Measurements from ENCODE around the gene POLR3A.

The POLR3A gene

GRCh38 chr10:77983384-77984341 lies 45.7 kb downstream of the POLR3A start:
- no peak overlapping the region for H3K27ac Mint-ChIP-seq
- H3K4me1 Mint-ChIP-seq (ENCODE audit: low read depth): no peaks in the 10 kb centered on the region
- H3K9me3 Mint-ChIP-seq: no peaks in the 10 kb centered on the region
- H3K4me3 Mint-ChIP-seq: no peak overlapping the region
- H3K36me3 Mint-ChIP-seq (ENCODE audit: low read depth): peaks cover 73% of the 10 kb centered on the region
- H3K27me3 Mint-ChIP-seq: no peaks in the 10 kb centered on the region

- Mint-ChIP-seq H3K9me3 (no peaks in the 10 kb centered on the region), H3K4me3 (no peak overlapping the region), H3K4me1 (ENCODE audit: low read depth) (no peaks in the 10 kb centered on the region), H3K27ac (no peak overlapping the region), H3K27me3 (no peaks in the 10 kb centered on the region), H3K36me3 (ENCODE audit: low read depth) (peaks cover 75% of the 10 kb centered on the region)
Measured at GRCh38 chr10:77981281-77981680, 48.0 kb downstream of the POLR3A start.

- H3K4me3 Mint-ChIP-seq: no peak overlapping the region
- H3K36me3 Mint-ChIP-seq (ENCODE audit: low read depth): peaks cover 77% of the 10 kb centered on the region
- no peak overlapping the region for H3K27ac Mint-ChIP-seq
- no peaks in the 10 kb centered on the region for H3K4me1 Mint-ChIP-seq (ENCODE audit: low read depth)
- no peaks in the 10 kb centered on the region for H3K27me3 Mint-ChIP-seq
- no peaks in the 10 kb centered on the region for H3K9me3 Mint-ChIP-seq
Measured at GRCh38 chr10:77979221-77979620, 50.1 kb downstream of the POLR3A start.

GRCh38 chr10:77978360-77978759 lies 51.0 kb downstream of the POLR3A start:
- H3K36me3 Mint-ChIP-seq (ENCODE audit: low read depth): peaks cover 70% of the 10 kb centered on the region
- no peaks in the 10 kb centered on the region for H3K9me3 Mint-ChIP-seq
- H3K27ac Mint-ChIP-seq: no peak overlapping the region
- H3K4me3 Mint-ChIP-seq: no peak overlapping the region
- H3K27me3 Mint-ChIP-seq: no peaks in the 10 kb centered on the region
- H3K4me1 Mint-ChIP-seq (ENCODE audit: low read depth): no peaks in the 10 kb centered on the region

- peaks cover 65% of the 10 kb centered on the region for H3K36me3 Mint-ChIP-seq (ENCODE audit: low read depth)
- no peaks in the 10 kb centered on the region for H3K4me1 Mint-ChIP-seq (ENCODE audit: low read depth)
- no peaks in the 10 kb centered on the region for H3K27me3 Mint-ChIP-seq
- H3K4me3 Mint-ChIP-seq: no peak overlapping the region
- H3K9me3 Mint-ChIP-seq: no peaks in the 10 kb centered on the region
- H3K27ac Mint-ChIP-seq: no peak overlapping the region
Measured at GRCh38 chr10:77977934-77978333, 51.4 kb downstream of the POLR3A start.

GRCh38 chr10:77977016-77977415 lies 52.3 kb downstream of the POLR3A start:
- H3K36me3 Mint-ChIP-seq (ENCODE audit: low read depth): peaks cover 61% of the 10 kb centered on the region
- no peaks in the 10 kb centered on the region for H3K9me3 Mint-ChIP-seq
- no peak overlapping the region for H3K4me3 Mint-ChIP-seq
- H3K27ac Mint-ChIP-seq: no peak overlapping the region
- peaks cover 3% of the 10 kb centered on the region for H3K4me1 Mint-ChIP-seq (ENCODE audit: low read depth)
- no peaks in the 10 kb centered on the region for H3K27me3 Mint-ChIP-seq

- H3K9me3 Mint-ChIP-seq: no peaks in the 10 kb centered on the region
Measured at GRCh38 chr10:77975086-77975666, 54.1 kb downstream of the POLR3A start.

GRCh38 chr10:77974396-77975074 lies 54.8 kb downstream of the POLR3A start:
- Mint-ChIP-seq H3K9me3 (no peaks in the 10 kb centered on the region), H3K27ac (no peak overlapping the region), H3K36me3 (ENCODE audit: low read depth) (peaks cover 53% of the 10 kb centered on the region)

More at GRCh38 chr10:77975086-77975666, 54.1 kb downstream of the POLR3A start:
- Mint-ChIP-seq H3K36me3 (ENCODE audit: low read depth) (peaks cover 60% of the 10 kb centered on the region), H3K4me3 (no peak overlapping the region), H3K27ac (no peak overlapping the region), H3K27me3 (no peaks in the 10 kb centered on the region), H3K4me1 (ENCODE audit: low read depth) (peaks cover 13% of the 10 kb centered on the region)

GRCh38 chr10:77973276-77973675 lies 56.0 kb downstream of the POLR3A start:
- Mint-ChIP-seq H3K4me3 (no peak overlapping the region), H3K4me1 (ENCODE audit: low read depth) (peaks cover 13% of the 10 kb centered on the region), H3K27ac (no peak overlapping the region), H3K36me3 (ENCODE audit: low read depth) (peaks cover 50% of the 10 kb centered on the region), H3K27me3 (no peaks in the 10 kb centered on the region), H3K9me3 (no peaks in the 10 kb centered on the region)

More at GRCh38 chr10:77974396-77975074, 54.8 kb downstream of the POLR3A start:
- H3K27me3 Mint-ChIP-seq: no peaks in the 10 kb centered on the region
- no peak overlapping the region for H3K4me3 Mint-ChIP-seq
- H3K4me1 Mint-ChIP-seq (ENCODE audit: low read depth): peaks cover 13% of the 10 kb centered on the region

- Mint-ChIP-seq H3K36me3 (ENCODE audit: low read depth) (peaks cover 38% of the 10 kb centered on the region), H3K4me3 (no peak overlapping the region), H3K4me1 (ENCODE audit: low read depth) (peaks cover 13% of the 10 kb centered on the region), H3K9me3 (no peaks in the 10 kb centered on the region), H3K27me3 (no peaks in the 10 kb centered on the region), H3K27ac (no peak overlapping the region)
Measured at GRCh38 chr10:77972148-77972547, 57.2 kb downstream of the POLR3A start.

- Mint-ChIP-seq H3K4me3 (no peak overlapping the region), H3K36me3 (ENCODE audit: low read depth) (peaks cover 37% of the 10 kb centered on the region), H3K27me3 (no peaks in the 10 kb centered on the region), H3K27ac (peak overlapping the region; percentile 82), H3K9me3 (no peaks in the 10 kb centered on the region), H3K4me1 (ENCODE audit: low read depth) (peaks cover 13% of the 10 kb centered on the region)
Measured at GRCh38 chr10:77971804-77972144, 57.5 kb downstream of the POLR3A start.

- H3K4me3 Mint-ChIP-seq: no peak overlapping the region
- H3K36me3 Mint-ChIP-seq (ENCODE audit: low read depth): peaks cover 33% of the 10 kb centered on the region
- H3K9me3 Mint-ChIP-seq: no peaks in the 10 kb centered on the region
- peaks cover 13% of the 10 kb centered on the region for H3K4me1 Mint-ChIP-seq (ENCODE audit: low read depth)
- H3K27me3 Mint-ChIP-seq: no peaks in the 10 kb centered on the region
- peak overlapping the region; percentile 82 for H3K27ac Mint-ChIP-seq
Measured at GRCh38 chr10:77970869-77971803, 58.2 kb downstream of the POLR3A start.

GRCh38 chr10:77969114-77969513 lies 60.2 kb downstream of the POLR3A start:
- Mint-ChIP-seq H3K36me3 (ENCODE audit: low read depth) (peaks cover 19% of the 10 kb centered on the region), H3K4me1 (ENCODE audit: low read depth) (peaks cover 18% of the 10 kb centered on the region), H3K27me3 (peaks cover 6% of the 10 kb centered on the region), H3K9me3 (peaks cover 5% of the 10 kb centered on the region), H3K27ac (no peak overlapping the region), H3K4me3 (no peak overlapping the region)

GRCh38 chr10:77967611-77968022 lies 61.7 kb downstream of the POLR3A start:
- Mint-ChIP-seq H3K4me3 (no peak overlapping the region), H3K36me3 (ENCODE audit: low read depth) (peaks cover 19% of the 10 kb centered on the region), H3K27ac (no peak overlapping the region), H3K9me3 (peaks cover 5% of the 10 kb centered on the region), H3K4me1 (ENCODE audit: low read depth) (peaks cover 18% of the 10 kb centered on the region), H3K27me3 (peaks cover 10% of the 10 kb centered on the region)

All from stimulated activated naive CD8-positive, alpha-beta T cell treated with anti-CD3 and anti-CD28 coated beads, Interleukin-15, Interleukin-2, amounts not matched to agents 100 ng/mL and 50 ng/mL, for 24 hours (primary cell).